ENCODE measurements around the gene FBXL14.

DNA sequence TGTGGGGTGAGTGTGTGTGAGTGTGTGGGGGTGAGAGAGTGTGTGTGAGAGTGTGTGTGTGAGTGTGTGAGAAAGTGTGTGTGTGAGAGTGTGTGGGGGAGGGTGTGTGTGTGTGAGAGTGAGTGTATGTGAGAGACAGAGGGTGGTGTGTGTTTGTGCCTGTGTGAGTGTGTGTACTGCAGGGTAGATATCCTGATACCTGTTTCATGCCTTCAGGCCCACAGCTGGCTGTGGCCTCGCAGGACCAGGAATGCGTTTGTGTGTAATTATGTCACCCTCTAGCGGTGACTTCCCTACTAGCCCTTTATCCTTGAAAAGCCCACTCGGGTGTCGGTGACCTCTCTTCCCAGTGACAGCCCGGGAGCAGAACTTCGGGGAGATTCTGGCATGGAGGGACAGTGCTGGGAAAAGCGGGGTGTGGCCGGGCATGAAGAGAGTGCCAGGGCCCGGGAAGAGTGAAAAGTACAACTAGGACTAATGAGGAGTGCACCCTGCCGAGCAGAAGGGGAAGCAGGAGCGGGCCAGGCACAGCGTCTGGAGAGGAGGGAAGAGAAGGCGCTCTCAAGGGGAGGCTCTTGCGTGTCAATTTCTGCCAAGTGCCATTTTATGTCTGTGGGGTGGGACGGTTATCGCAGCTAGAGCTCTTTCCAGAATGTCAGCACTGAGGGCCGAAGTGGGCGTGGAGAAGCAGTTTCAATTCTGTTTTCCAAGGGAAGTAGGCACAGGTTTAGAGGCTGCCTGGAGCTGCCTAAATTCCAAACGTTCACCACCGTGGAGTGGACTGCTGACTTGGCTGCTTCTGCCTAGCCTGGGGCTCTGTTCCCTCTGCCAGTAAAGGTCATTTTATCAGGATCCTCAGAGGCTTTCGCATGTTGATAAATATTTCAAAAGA lies 11.0 kb upstream of the FBXL14 start:
- TF ChIP-seq, protein P1, sequence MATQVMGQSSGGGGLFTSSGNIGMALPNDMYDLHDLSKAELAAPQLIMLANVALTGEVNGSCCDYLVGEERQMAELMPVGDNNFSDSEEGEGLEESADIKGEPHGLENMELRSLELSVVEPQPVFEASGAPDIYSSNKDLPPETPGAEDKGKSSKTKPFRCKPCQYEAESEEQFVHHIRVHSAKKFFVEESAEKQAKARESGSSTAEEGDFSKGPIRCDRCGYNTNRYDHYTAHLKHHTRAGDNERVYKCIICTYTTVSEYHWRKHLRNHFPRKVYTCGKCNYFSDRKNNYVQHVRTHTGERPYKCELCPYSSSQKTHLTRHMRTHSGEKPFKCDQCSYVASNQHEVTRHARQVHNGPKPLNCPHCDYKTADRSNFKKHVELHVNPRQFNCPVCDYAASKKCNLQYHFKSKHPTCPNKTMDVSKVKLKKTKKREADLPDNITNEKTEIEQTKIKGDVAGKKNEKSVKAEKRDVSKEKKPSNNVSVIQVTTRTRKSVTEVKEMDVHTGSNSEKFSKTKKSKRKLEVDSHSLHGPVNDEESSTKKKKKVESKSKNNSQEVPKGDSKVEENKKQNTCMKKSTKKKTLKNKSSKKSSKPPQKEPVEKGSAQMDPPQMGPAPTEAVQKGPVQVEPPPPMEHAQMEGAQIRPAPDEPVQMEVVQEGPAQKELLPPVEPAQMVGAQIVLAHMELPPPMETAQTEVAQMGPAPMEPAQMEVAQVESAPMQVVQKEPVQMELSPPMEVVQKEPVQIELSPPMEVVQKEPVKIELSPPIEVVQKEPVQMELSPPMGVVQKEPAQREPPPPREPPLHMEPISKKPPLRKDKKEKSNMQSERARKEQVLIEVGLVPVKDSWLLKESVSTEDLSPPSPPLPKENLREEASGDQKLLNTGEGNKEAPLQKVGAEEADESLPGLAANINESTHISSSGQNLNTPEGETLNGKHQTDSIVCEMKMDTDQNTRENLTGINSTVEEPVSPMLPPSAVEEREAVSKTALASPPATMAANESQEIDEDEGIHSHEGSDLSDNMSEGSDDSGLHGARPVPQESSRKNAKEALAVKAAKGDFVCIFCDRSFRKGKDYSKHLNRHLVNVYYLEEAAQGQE (IDR thresholded peaks at IDR 0.05; ENCODE audit: borderline replicate concordance) = no peak
- no peak for TF ChIP-seq TAF1 (IDR thresholded peaks at IDR 0.05; ENCODE audit: low read depth)
- TF ChIP-seq, protein P2, sequence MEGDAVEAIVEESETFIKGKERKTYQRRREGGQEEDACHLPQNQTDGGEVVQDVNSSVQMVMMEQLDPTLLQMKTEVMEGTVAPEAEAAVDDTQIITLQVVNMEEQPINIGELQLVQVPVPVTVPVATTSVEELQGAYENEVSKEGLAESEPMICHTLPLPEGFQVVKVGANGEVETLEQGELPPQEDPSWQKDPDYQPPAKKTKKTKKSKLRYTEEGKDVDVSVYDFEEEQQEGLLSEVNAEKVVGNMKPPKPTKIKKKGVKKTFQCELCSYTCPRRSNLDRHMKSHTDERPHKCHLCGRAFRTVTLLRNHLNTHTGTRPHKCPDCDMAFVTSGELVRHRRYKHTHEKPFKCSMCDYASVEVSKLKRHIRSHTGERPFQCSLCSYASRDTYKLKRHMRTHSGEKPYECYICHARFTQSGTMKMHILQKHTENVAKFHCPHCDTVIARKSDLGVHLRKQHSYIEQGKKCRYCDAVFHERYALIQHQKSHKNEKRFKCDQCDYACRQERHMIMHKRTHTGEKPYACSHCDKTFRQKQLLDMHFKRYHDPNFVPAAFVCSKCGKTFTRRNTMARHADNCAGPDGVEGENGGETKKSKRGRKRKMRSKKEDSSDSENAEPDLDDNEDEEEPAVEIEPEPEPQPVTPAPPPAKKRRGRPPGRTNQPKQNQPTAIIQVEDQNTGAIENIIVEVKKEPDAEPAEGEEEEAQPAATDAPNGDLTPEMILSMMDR (IDR thresholded peaks at IDR 0.05; ENCODE audit: poor library complexity, severe bottlenecking) = peak; percentile 94
